Hepatocyte (in vitro differentiated cells): ENCODE results near the gene CHPT1.

Source experiments
- EZH2 ChIP-seq: fragments of 200-600 bp; sonication (generic); IDR thresholded peaks from 2 replicates; pipeline ENCODE4 v1.6.1; 2016; ENCODE audit warnings: antibody characterized with exemption, mild to moderate bottlenecking, borderline replicate concordance
- EZH2phosphoT487 ChIP-seq: fragments of 200-600 bp; sonication (generic); IDR thresholded peaks from one replicate; pipeline ENCODE4 v1.6.1; 2018; ENCODE audit warnings: antibody characterized with exemption, mild to moderate bottlenecking, low read depth, moderate library complexity; ENCODE audit not compliant: unreplicated experiment, severe bottlenecking
- TF ChIP-seq, protein P1 (sequence below): fragments of 200-600 bp; sonication (generic); IDR thresholded peaks from 2 replicates; pipeline ENCODE4 v1.5.1; 2016; ENCODE audit warnings: antibody characterized with exemption, mild to moderate bottlenecking; ENCODE audit not compliant: poor library complexity

DNA sequence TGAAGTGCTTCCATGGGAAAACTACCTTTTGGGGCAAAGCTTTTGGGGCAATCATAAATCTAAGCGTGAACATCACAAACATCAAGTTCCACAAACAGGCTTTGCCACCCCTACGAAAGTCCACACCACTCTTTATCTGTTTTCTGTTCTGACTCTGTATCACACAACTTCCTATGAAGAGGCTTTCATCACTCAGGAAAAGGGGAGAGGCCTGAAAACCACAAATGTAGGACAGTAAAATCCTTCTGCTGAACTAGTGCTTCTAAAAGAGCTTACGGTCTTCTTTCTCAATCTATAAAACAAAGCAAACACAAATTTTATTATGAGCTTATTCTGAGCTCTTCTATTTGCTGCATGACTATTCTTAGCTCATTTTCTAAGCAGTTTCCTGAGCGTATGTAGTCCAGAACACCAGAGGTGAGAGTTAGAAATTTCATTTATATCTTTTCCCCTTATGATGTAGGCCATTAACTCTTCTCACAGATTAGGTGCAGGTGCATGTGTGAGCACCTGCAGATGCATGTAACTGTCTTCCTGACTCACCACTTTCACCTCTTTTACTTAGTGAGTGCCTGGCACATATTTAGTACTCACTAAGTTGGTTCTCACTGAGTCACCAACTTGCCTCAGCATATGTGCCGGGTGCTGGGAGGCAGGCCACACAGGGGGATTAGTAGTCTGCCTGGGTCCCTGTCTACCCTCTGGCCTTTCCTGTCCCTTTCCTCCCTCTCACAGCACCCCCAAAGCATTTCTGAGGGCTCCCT, 74.8 kb downstream of the CHPT1 start:
- TF ChIP-seq, protein P1, sequence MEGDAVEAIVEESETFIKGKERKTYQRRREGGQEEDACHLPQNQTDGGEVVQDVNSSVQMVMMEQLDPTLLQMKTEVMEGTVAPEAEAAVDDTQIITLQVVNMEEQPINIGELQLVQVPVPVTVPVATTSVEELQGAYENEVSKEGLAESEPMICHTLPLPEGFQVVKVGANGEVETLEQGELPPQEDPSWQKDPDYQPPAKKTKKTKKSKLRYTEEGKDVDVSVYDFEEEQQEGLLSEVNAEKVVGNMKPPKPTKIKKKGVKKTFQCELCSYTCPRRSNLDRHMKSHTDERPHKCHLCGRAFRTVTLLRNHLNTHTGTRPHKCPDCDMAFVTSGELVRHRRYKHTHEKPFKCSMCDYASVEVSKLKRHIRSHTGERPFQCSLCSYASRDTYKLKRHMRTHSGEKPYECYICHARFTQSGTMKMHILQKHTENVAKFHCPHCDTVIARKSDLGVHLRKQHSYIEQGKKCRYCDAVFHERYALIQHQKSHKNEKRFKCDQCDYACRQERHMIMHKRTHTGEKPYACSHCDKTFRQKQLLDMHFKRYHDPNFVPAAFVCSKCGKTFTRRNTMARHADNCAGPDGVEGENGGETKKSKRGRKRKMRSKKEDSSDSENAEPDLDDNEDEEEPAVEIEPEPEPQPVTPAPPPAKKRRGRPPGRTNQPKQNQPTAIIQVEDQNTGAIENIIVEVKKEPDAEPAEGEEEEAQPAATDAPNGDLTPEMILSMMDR = no peak
- TF ChIP-seq EZH2 (no peak), EZH2phosphoT487 (no peak)
